Raji (cell line): Measurements from ENCODE around the gene CTSE.

ENCODE experiments used
- POLR2A ChIP-seq: IDR thresholded peaks from 2 replicates; pipeline ENCODE4 v1.6.1; 2011; ENCODE audit warnings: low read depth, low read length, control low read depth; ENCODE audit not compliant: insufficient read depth

Gene CTSE

DNA sequence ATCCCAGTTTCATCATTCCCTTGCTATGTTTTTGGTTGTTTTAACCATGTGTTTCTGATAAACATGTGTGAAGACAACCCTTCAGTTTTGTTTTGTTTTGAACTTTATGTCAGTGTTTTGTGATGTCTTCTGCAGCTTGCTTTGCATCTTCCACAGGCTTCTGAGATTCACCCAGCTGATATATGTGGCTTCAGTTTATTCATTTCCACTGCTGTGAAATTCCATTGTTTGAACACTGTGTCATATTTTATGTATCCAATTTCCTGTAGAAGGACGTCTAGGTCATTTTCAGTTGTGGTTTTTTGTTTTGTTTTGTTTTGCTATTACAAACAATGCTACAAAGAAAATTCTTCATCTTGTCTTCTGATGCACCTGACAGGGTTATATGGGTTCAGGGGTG lies 53.2 kb downstream of the CTSE start:
- TF ChIP-seq POLR2A = no peak

DNA sequence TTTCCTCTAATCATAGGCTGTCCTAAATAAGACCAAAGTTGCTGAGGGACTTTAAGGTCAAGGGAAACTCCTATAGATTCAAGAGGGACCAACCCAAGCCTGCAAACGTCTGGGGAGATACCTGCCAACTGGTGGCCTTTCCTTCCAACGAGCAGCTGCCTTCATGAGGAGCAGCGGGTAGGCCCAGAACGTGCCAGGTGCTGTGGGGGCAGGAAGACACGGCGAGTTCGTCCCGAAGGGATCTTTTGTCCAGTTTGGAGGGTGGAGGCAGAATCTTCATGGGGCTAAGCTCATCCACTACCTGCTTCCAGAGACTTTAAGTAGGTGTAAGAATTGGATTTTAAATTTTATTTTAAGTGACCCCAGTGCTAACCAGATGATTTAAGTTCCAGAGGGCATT lies 54.5 kb downstream of the CTSE start:
- TF ChIP-seq POLR2A = no peak

DNA sequence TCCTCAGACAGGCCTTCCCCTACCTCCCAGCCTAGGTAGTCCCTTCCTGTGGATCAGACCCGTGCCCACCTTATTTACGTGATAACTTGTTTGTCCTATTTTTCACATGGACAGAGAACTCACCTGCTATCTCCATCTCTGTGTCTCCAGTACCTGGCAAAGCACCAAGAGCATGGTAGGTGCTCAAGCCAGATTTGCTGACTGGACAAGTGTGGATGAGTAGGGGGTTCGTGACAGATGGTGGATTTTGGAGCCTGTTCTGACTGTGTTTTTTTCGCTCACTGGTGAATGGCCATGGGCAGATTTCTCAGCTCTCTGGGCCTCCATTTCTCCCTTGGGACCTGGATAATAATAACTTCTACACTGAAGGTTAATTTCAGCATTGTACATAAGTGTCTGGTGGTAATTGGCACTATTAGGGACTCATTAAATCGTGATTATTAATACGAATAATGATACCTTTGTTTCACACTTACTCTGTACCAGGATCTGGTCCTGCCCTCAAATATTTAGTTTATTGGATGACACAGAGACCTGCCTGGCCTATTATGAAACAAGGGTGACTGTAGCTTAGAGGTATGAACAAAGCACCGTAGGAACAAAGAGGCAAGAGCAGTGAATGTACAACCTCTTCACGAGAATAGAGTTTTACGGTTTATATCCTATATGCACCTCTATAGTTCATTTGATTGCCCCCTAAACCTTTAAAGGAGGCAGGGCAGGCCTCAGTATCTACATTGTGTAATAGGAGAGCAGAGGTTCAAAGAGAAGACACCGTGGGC lies 56.0 kb downstream of the CTSE start:
- TF ChIP-seq POLR2A = no peak

DNA sequence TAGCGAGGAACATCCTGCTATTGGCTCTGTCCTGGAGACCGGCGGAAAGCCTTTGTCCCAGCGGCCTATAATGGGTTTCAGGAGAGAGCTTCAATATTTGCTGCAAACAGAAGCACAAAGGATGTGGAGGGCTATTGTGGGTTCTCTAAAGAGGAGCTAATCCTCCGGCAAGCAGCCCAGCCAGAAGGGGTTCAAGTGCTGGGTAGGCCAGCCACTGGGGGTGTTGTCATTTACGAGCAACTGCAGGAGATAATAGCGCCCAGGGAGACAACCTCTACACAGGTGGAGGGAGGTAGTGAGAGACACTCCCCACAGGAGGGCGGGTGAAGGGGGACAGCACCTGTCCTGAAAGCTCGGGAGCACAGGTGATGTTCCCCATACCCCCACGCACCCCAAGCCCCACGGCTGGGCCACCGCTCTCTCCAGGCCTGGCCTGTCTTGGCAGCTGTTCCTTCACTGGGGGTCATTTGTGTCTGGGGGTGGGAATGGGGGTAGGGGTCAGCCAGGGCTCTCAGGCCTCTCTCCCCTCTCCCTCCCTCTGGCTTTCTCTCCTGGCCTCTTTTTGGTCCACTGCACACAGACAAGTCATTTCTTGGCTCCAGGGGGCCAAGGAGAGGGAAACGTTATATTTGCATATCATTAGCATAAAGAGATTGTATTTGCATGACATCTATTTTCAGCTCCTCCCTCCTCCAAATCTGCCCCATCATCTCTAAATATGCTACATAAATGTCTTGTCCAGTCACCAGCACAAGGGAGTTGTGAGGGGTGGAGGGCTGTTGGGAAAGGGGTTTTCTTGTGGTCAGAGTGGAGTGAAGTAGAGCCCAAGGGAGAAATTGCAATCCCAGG lies 58.4 kb downstream of the CTSE start:
- TF ChIP-seq POLR2A = no peak

DNA sequence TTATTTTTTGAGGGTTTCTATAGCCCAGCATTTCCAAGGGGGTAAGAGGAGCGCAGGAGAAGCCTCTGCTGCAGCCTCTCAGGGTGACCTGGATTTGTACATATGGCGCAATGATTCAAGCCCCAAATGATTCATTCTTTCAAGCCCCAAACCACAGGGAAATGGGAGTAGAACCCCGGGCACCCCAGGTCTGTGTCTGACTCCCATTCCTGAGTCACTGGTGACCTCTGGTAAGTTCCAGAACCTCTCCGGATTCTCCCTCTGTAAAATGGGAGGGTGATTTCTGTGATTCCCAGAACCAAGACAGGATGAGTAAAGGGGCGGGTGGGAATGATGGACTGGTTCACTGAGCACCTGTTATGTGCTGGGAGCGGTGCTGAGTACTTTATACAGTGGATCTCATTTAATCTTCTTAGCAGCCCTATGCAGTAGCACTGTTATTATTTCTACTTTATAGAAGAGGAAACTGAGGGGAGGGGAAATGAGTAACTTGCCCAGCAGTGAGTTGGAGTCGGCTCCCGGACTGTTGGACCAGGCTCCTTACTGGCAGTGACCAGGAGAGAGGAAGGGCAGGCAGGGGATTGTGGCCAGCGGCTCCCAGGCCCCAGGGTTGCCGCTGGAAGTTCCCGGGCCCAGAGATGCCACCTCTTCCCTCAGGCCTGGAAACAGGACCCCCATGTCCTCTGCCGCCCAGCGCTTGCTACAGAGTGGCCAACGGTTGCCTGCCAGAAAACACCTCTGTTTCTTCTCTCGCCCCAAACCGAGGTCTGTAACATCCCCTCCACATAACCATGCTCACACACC lies 60.1 kb downstream of the CTSE start:
- TF ChIP-seq POLR2A = no peak

DNA sequence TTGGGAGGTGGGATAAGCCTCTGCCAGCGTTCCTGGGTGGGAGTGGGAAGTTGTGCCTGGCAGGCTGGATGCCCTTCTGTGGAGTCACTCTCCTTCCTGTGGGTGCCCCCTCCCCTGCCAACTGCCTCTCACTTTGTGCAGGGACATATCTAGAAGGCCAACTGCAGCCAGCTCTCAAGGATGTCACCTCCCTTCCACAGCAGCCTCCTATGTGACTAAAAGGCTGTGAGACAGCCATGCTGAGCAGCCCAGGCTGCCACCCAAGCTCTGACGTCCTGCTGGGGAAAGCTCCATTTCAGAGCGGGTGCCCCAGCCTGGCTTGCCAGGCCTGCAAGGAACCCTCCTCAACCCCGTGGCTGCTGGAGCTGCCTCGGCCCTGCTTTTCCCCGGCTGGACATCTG lies 60.9 kb downstream of the CTSE start:
- TF ChIP-seq POLR2A = no peak

DNA sequence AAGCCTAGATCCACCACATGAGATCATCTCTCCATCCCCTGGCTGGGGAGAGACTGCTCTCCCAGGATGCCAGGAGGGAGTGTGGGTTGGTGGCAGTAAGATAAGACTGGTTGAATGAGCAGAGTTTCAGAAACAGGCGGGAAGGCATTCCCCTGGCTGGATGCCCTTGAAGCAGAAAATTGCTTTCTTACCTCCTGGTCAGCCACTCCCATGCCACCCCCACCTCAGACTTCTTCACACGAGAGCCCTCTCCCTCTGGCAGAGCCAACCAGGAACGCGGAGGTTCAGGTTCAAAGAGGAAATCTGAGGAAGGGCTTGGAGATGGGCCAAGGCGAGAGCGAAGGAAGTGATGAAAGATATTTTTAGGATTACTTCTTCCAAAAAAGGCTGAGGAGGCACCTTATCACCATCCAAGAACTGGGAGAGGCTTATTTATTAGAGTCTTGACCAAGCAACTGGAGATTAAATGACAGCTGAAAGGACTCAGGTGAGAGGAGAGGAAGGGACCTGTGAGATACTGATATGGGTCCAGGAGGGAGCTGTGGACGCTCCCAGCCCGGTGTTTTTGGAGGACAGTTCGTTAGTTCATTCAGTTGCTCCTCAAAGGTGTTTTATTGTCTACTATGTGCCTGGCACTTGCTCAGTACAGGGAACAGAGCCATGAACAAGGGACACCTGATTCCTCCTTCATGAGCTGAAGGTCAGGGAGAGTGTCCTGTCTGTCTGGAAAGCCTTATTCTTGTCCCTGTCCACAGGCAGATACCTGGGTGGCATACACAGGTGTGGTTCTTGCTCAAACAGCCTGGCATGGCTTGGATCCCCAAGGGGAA lies 61.5 kb downstream of the CTSE start:
- TF ChIP-seq POLR2A = no peak

DNA sequence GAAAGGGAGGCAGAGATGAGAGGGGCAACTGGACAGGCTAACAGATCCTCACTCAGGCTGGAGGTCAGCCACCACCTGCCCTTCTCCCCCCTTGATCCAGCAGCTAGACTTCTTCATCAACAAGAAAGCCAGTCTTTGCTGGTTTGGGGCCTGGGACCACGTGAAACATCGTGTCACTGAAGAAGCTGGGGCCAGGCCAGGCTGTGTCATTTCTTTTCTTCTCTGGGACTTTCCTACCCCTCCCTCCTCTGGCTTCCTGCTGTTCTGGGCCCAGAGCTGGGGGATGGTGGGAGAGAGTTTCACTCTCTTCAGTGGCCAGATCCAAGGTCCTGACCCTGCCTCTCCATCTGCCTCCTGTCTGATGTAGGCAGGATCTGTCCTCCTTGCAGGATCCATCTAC lies 62.3 kb downstream of the CTSE start:
- no peak for TF ChIP-seq POLR2A

DNA sequence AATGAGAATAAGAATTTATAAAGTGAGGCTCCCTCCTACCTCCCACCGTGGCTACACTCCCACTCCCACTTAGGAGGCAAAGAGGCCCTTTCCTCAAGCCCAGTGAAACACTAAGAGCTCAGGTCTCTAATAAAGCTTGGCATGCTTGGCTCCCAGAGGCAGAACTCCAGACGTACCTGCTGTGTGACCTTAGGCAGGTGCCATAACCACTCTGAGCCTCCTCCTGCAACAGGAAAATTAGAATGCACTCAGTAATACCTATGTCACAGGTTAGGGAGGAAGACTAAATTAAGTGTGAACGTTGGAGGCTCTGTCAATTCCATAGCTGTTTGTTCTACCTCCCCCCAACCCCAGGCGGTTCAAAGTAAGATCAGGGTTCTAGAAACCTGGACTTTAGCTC lies 63.9 kb downstream of the CTSE start:
- no peak for TF ChIP-seq POLR2A
